GM13977 (cell line): ENCODE measurements around the gene USO1.

Experiments used
- DNase-seq: peaks from one replicate; pipeline ENCODE4 v3.0.0; 2012; ENCODE audit warnings: low spot score
- in situ Hi-C: fragments of 300-500 bp; cut with MboI; formaldehyde crosslinking; loops from one replicate; pipeline ENCODE4 v1.12.0; 2022; ENCODE audit warnings: low sequenced_read_pairs, low pct_unique_long_range_greater_than_20kb, mixed read lengths, inconsistent platforms; ENCODE audit not compliant: unreplicated experiment
- TF ChIP-seq, protein P1 (sequence below): IDR thresholded peaks from 2 replicates; pipeline ENCODE4 v1.5.1; 2012; ENCODE audit warnings: mild to moderate bottlenecking, control low read depth; ENCODE audit not compliant: insufficient read depth; ENCODE audit errors: extremely low read depth, missing control alignments

Gene USO1

DNA sequence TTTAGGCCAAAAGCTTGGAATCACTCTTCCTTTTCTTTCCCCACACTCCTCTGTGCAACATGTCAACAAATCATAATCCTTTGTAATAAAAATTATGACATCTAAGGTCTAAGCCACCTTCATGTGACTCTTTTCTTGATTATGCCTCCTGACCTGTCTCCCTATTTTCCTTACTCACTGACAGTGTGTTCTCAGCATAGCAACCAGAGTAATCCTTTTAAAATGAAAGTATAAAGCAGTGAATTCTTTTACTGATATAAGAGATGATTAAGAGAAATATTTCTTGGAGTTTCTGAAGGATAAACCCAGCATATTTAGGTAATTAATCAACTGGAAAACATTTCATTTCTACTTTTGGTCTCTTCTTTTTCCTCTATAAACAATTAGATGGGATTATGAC lies 44.7 kb downstream of the USO1 start:
- TF ChIP-seq, protein P1, sequence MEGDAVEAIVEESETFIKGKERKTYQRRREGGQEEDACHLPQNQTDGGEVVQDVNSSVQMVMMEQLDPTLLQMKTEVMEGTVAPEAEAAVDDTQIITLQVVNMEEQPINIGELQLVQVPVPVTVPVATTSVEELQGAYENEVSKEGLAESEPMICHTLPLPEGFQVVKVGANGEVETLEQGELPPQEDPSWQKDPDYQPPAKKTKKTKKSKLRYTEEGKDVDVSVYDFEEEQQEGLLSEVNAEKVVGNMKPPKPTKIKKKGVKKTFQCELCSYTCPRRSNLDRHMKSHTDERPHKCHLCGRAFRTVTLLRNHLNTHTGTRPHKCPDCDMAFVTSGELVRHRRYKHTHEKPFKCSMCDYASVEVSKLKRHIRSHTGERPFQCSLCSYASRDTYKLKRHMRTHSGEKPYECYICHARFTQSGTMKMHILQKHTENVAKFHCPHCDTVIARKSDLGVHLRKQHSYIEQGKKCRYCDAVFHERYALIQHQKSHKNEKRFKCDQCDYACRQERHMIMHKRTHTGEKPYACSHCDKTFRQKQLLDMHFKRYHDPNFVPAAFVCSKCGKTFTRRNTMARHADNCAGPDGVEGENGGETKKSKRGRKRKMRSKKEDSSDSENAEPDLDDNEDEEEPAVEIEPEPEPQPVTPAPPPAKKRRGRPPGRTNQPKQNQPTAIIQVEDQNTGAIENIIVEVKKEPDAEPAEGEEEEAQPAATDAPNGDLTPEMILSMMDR = no peak
- no peak for DNase-seq
- in situ Hi-C loops = no loop called here

DNA sequence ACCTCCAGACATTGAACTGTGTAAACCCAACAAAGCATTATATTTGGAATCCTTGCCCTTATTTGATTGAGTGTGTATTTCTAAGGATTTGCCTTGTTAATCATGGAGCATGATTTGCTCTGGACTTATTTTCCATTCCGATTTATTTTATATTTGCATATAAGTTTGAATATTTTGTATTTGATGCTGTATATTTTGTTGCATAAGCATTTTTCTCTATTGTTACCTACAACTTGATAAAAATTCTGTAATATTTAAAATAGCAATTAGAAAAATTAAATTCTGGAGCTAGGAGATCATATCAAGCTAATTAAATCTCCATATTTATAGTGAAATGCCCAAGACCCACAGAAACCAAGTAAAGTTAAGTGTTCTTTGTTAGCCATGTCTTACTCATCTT lies 47.2 kb downstream of the USO1 start:
- TF ChIP-seq, protein P1 = no peak
- DNase-seq = no peak
- in situ Hi-C loops = no loop called here

DNA sequence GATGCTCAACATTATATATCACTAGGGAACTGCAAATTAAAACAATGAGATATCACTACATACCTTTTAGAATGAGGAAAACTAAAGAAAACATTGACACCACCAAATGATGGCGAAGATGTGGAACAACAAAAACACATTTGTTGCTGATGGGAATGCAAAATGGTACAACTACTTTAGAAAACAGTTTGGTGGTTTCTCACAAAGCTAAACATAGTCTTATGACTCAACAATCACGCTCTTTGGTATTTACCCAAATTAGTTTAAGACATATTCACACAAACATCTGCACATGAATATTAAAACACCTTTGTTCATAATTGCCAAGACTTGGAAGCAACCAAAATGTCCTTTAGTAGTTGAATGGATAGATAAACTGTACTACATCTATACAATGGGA lies 53.2 kb downstream of the USO1 start:
- TF ChIP-seq, protein P1 = no peak
- in situ Hi-C loops = no loop called here
- no peak for DNase-seq

DNA sequence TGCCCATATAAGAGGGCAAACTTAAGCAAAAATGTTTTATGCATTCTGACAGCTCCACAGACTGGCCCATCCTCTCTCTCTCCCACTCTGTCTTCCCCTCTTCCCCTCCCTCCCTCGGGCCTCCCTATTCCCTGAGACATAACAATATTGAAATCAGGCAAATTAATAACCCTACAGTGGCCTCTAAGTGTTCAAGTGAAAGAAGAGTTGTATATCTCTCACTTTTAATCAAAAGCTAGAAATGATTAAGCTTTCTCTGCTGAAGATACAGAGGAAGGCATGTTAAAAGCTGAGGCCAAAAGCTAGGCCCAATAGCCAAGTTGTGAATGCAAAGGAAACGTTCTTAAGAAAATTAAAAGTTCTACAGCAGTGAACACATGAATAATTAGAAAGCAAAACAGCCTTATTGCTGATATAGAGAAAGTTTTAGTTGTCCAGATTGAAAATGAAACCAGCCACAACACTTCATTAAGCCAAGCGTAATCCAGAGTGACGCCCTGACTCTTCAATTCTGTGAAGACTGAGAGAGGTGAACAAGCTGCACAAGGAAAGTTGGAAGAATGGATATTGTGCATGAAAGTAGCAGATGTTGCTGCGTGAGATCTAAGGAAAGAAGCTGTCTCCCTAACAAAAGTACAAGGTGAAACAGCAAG lies 54.9 kb downstream of the USO1 start:
- no peak for DNase-seq
- TF ChIP-seq, protein P1 = no peak
- in situ Hi-C loops = no loop called here

DNA sequence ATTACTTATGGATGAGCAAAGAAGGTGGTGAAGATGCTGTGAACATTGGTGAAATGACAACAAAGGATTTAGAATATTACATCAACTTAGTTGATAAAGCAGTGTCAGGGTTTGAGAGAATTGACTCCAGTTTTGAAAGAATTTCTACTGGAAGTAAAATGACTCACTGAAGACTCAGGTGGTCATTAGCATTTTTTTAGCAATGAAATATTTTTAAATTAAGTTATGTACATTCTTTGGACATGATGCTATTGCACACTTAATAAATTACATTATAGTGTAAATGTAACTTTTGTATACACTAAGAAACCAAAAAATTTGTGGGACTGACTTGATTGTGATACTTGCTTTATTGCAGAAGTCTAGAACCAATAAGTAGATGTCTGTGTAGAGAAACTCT lies 56.9 kb downstream of the USO1 start:
- no peak for DNase-seq
- TF ChIP-seq, protein P1 = no peak
- in situ Hi-C loops = no loop called here

DNA sequence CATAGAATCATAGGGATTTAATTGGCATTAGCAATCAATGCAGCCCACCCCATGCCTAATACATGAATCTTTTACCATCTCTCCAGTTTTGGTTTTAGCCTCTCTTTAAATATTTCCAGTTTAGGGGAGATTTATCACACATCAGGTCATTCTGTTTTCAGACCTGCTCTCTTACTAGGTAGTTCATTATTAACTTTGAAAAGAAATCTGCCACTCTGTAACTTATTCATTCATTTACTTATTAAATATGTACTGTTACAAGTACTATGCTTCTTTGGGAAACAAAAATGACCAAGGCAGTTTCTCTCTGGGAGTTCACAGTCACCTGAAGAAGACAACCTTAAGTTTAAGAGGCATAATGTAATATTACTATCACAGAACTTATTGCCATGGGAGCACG lies 62.1 kb downstream of the USO1 start:
- TF ChIP-seq, protein P1 = no peak
- in situ Hi-C loops = no loop called here
- no peak for DNase-seq

DNA sequence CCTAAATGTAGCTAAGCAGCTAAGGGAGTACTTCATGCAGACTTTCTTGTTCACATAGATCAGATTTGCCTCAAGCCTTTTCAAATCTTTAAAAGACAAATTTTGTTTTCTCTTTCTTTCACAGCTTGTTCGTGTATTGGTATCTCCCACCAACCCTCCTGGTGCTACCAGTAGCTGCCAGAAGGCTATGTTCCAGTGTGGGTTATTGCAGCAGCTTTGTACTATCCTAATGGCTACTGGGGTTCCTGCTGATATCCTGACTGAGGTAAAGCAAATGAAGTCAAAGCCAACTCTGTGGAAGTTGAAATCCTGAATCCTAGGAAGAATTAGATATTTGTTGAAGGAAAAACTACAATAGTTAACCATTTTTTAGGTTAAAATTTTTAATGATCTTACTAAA lies 62.6 kb downstream of the USO1 start:
- DNase-seq = no peak
- in situ Hi-C loops = no loop called here
- TF ChIP-seq, protein P1 = no peak
